ENCODE measurements around the gene CHPF. TPM values are rescaled to one million over a fixed set of nuclear protein-coding genes. Genes with fewer than 3 reads are reported as not detected.

CHPF gene
- total RNA-seq, 2 experiments from 2014 or later, result 24.1 to 33.0 TPM

DNA sequence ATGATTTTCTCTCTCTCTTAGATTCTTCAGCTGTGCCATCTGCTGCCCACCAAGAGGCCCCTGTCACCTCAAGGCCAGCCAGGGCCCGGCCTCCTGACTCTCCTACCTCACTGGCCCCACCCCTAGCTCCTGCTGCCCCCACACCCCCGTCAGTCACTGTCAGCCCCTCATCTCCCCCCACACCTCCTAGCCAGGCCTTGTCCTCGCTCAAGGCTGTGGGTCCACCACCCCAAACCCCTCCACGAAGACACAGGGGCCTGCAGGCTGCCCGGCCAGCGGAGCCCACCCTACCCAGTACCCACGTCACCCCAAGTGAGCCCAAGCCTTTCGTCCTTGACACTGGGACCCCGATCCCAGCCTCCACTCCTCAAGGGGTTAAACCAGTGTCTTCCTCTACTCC lies 54.3 kb downstream of the CHPF start:
- POLR2A ChIA-PET, result no interaction called here
- H3K4me2 ChIP-seq (ENCODE audit: low read length), result no peak overlapping the region
- DNase-seq (ENCODE audit: low spot score), result no peak

More for the DNA sequence above, 54.3 kb downstream of the CHPF start:
- no peak overlapping the region for H3K4me3 ChIP-seq (ENCODE audit: low read depth, low read length, poor library complexity, severe bottlenecking)
- H4K20me1 ChIP-seq (ENCODE audit: insufficient read depth, low read length), result no peaks in the 10 kb centered on the region
- BruUV-seq (replicated peaks), result no TSS peak
- TF ChIP-seq, protein P1, sequence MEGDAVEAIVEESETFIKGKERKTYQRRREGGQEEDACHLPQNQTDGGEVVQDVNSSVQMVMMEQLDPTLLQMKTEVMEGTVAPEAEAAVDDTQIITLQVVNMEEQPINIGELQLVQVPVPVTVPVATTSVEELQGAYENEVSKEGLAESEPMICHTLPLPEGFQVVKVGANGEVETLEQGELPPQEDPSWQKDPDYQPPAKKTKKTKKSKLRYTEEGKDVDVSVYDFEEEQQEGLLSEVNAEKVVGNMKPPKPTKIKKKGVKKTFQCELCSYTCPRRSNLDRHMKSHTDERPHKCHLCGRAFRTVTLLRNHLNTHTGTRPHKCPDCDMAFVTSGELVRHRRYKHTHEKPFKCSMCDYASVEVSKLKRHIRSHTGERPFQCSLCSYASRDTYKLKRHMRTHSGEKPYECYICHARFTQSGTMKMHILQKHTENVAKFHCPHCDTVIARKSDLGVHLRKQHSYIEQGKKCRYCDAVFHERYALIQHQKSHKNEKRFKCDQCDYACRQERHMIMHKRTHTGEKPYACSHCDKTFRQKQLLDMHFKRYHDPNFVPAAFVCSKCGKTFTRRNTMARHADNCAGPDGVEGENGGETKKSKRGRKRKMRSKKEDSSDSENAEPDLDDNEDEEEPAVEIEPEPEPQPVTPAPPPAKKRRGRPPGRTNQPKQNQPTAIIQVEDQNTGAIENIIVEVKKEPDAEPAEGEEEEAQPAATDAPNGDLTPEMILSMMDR (conservative IDR thresholded peaks at IDR 0.05; ENCODE audit: low read length), result no peak
- no peak for TF ChIP-seq EZH2phosphoT487 (IDR thresholded peaks at IDR 0.05; ENCODE audit: borderline replicate concordance, low read depth, low read length)
- H3K4me1 ChIP-seq (ENCODE audit: insufficient read depth, low read length, poor library complexity, severe bottlenecking), result no peaks in the 10 kb centered on the region
- H3K79me2 ChIP-seq (ENCODE audit: insufficient read depth, low read depth, low read length), result no peaks in the 10 kb centered on the region
- no peak overlapping the region for H2AFZ ChIP-seq (ENCODE audit: low read length)
- CTCF ChIA-PET (ENCODE audit: unreplicated experiment), result no interaction called here
- intact Hi-C loops (cut with micrococcal nuclease; ENCODE audit: unreplicated experiment), result no loop called here
- H3K9me2 ChIP-seq (ENCODE audit: insufficient read depth, low read length), result no peaks in the 10 kb centered on the region
- H3K36me3 ChIP-seq (ENCODE audit: insufficient read depth, low read length), result no peaks in the 10 kb centered on the region
- H3K9me3 ChIP-seq (ENCODE audit: low read length), result no peaks in the 10 kb centered on the region
- no peak overlapping the region for H3K27ac ChIP-seq (ENCODE audit: low read depth, low read length, poor library complexity, severe bottlenecking)

Small RNAs within 50 kb of the gene (microRNA-seq; reads per million reads assigned to microRNA genes)
- gene MIR3132 (ENCODE audit: borderline replicate concordance), result not detected

Small RNAs within 50 kb of the gene (small RNA-seq; reads per million reads assigned to genes)
- not detected for gene MIR3132
- 0.83 reads per million, percentile 38 among the genes with 10 or more reads in this experiment for gene RN7SKP213

Other genes with a start within 250 kb of the CHPF start
- not detected in 2 replicates for gene PTPRN, start 234.4 kb downstream of the CHPF start, total RNA-seq (2014; rRNA removed; shearing (Covaris generic))
- not detected in 2 replicates for gene PTPRN, start 234.4 kb downstream of the CHPF start, total RNA-seq (2022)
- not detected in 2 replicates for gene RESP18, start 211.1 kb downstream of the CHPF start, total RNA-seq (2014; rRNA removed; shearing (Covaris generic))
- gene RESP18, start 211.1 kb downstream of the CHPF start, total RNA-seq (2022), result not detected in 2 replicates
- gene DNPEP, start 155.9 kb downstream of the CHPF start, total RNA-seq (2014; rRNA removed; shearing (Covaris generic)), result 39.3 and 40.5 TPM in 2 replicates
- 54.2 and 63.6 TPM in 2 replicates for gene DNPEP, start 155.9 kb downstream of the CHPF start, total RNA-seq (2022)
- not detected in 2 replicates for gene DES, start 125.4 kb downstream of the CHPF start, total RNA-seq (2014; rRNA removed; shearing (Covaris generic))
- not detected in 2 replicates for gene DES, start 125.4 kb downstream of the CHPF start, total RNA-seq (2022)
- 0.13 TPM in 1 of 2 replicates, not detected in the other for gene SPEG, start 109.0 kb downstream of the CHPF start, total RNA-seq (2014; rRNA removed; shearing (Covaris generic))
- gene SPEG, start 109.0 kb downstream of the CHPF start, total RNA-seq (2022), result 0.35 and 0.46 TPM in 2 replicates
- gene GMPPA, start 44.9 kb downstream of the CHPF start, total RNA-seq (2014; rRNA removed; shearing (Covaris generic)), result 22.3 and 28.4 TPM in 2 replicates
- gene GMPPA, start 44.9 kb downstream of the CHPF start, total RNA-seq (2022), result 42.9 and 46.4 TPM in 2 replicates
- gene ASIC4, start 29.3 kb downstream of the CHPF start, total RNA-seq (2014; rRNA removed; shearing (Covaris generic)), result 0.39 and 0.73 TPM in 2 replicates
- gene ASIC4, start 29.3 kb downstream of the CHPF start, total RNA-seq (2022), result 0.74 and 0.96 TPM in 2 replicates
- 1.4 and 2.5 TPM in 2 replicates for gene TMEM198, start 219 bp upstream of the CHPF start, total RNA-seq (2014; rRNA removed; shearing (Covaris generic))
- 6.1 and 6.6 TPM in 2 replicates for gene TMEM198, start 219 bp upstream of the CHPF start, total RNA-seq (2022)
- 0.25 TPM in 1 of 2 replicates, not detected in the other for gene OBSL1, start 27.7 kb upstream of the CHPF start, total RNA-seq (2014; rRNA removed; shearing (Covaris generic))
- 0.18 TPM in 1 of 2 replicates, not detected in the other for gene OBSL1, start 27.7 kb upstream of the CHPF start, total RNA-seq (2022)
- gene INHA, start 28.5 kb upstream of the CHPF start, total RNA-seq (2014; rRNA removed; shearing (Covaris generic)), result not detected in 2 replicates
- gene INHA, start 28.5 kb upstream of the CHPF start, total RNA-seq (2022), result not detected in 2 replicates
- 16.5 and 26.5 TPM in 2 replicates for gene STK11IP, start 54.0 kb upstream of the CHPF start, total RNA-seq (2014; rRNA removed; shearing (Covaris generic))
- 30.7 and 37.6 TPM in 2 replicates for gene STK11IP, start 54.0 kb upstream of the CHPF start, total RNA-seq (2022)
- gene SLC4A3, start 83.8 kb upstream of the CHPF start, total RNA-seq (2014; rRNA removed; shearing (Covaris generic)), result 0.05 TPM in 1 of 2 replicates, not detected in the other
- gene SLC4A3, start 83.8 kb upstream of the CHPF start, total RNA-seq (2022), result not detected in 2 replicates

Data from OCI-LY7 (cell line).